Urothelium cell line (cell line): ENCODE measurements around the gene CMTM4.
"Not testable (repeated sequence)": the region's sequence is repeated elsewhere in the genome, so short reads cannot be mapped to it uniquely, and the experiment has no call there.

Source experiments
- DNase-seq: peaks from one replicate; pipeline ENCODE4 v3.0.0; 2011; ENCODE audit warnings: low spot score, mixed read lengths
- FAIRE-seq: peaks from 2 replicates; lab custom pipeline; 2011; peaks lifted over from hg19 to GRCh38; lab: Jason Lieb, UNC

The CMTM4 gene

DNA sequence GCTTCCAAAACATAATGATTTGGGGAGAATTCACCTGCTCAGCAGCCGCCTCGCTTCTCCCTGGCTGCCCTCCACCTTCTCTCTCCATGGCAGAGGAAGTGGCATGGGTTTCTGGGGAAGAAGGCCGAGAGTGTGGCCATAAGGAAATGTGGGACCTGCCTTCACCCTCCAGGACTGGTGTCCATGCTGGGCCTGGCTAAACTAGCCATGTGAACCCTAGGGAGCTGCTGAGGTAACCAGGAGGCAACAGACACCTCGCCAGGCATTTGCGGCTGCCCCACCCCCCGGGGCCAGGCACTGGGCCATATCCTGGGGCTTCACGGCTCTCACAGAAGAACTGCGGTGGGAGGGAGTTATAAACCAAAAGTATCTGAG lies 9.9 kb upstream of the CMTM4 start:
- FAIRE-seq (no peak), DNase-seq (peak; percentile 21)

DNA sequence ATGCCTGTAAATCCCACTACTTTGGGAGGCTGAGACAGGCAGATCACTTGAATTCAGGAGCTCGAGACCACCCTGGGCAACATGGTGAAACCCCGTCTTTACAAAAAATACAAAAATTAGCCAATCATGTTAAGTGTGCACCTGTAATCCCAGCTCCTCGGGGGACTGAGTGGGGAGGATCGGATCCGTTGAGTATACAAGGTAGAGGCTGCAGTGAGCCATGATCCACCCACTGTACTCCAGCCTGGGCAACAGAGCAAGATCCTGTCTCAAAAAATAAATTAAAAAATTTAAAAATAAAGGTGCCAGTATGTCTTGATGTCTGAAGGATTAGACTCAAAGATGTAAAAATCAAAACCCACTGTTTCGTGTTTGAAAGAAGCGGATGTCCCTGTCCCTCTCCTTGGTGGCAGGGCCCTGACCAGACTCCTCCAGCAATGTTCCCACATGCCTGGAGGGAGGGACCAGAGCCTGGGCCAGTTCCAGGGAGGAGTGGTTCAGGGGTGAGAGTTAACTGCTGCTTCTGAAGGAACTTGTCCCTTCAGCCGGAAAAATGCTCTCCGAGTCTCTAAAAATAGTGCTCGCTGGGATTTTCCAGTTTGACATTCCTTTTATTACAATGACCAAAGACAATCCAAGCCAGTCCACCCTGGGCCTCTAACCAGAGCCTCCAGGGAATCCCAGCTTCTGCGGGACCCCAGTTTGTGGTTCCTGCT lies 9.4 kb upstream of the CMTM4 start:
- FAIRE-seq (no peak), DNase-seq (peak; percentile 34)

DNA sequence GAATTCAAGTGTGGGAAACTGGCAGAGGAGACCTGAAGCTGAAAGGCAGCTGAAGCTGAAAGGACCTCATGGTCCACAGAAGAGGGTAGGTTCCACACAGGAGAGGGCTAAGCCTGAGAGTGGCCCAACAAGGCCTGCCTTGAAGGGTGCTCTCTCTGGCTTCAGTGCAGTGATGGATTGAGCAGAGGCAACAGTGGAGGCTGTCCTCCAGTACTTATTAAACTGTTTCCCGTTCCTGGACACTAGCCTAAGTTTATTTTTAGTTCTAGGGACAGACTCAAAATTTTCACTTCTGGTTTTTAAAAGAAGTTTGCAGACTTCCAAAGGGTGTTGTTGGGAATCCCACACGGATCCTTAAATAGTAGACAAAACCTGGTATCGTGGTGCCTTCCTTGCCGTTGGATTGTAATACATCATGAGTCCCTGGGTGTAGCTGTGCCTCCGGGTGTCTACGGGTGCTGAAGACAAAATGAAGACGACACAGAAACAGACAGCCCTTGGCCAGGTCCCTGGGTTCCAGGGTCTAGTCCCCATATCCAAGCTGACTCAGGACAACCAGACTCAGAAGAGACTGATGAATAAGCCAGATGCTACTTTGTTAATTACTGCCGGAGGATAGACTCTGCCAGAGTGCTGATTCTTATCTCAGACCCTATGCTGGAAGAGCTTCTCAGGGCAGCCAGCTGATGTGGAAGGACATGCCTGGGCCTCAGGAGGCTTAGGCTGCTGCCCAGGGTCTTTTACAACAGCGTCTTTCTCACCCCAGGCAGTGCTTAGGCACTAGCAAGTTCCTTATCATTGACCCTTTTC lies 7.1 kb upstream of the CMTM4 start:
- DNase-seq (no peak), FAIRE-seq (no peak)

DNA sequence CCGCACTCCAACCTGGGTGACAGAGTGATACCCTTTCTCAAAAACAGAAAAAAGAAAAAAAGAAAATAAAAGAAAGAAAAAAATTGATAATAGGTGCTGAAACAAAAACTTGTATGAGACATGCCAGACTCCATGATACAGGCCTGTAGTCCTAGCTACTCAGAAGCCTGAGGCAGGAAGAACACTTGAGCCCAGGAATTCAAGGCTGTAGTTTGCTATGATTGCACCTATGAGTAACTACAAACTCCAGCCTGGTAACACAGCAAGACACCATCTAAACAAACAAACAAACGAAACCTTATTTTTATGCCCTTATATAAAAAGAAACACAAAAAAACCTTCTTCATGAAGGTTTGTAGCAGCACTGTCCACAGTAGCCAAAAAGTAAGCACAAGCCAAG lies 5.0 kb upstream of the CMTM4 start:
- FAIRE-seq (no peak), DNase-seq (no peak)

DNA sequence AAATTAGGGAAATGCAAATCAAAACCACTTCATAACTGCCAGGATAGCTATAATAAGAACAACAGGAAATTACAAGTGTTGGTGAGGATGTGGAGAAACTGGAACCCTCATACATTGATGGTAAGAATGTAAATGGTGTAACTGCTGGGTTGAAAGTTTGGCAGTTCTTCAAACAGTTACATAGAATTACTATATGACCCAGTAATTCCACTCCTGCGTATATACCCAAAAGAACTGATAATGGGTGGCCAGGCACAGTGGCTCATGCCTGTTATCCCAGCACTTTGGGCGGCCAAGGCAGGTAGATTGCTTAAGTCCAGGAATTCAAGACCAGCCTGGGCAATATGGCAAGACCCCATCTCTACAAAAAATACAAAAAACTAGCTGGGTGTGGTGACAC lies 4.5 kb upstream of the CMTM4 start:
- FAIRE-seq (no peak), DNase-seq (no peak)

DNA sequence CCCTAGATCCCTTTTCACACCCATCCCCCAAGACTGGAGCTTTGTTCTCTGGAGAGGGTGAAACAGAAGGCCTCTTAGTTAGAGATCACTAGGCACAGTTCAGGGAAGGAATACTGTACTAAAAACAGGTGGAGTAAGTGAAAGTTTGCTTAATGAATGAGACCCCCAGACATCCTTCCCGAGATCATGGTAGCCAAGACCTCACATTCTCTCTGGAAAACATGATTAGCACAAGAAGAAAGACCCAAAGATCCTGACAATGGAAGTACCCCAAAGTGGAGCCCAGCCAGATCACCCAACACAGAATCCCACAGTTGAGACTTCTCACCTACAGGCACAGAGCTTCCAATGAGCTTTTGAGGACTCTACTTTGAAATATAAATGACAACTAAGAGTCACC lies 3.4 kb upstream of the CMTM4 start:
- FAIRE-seq: no peak
- DNase-seq: no peak

DNA sequence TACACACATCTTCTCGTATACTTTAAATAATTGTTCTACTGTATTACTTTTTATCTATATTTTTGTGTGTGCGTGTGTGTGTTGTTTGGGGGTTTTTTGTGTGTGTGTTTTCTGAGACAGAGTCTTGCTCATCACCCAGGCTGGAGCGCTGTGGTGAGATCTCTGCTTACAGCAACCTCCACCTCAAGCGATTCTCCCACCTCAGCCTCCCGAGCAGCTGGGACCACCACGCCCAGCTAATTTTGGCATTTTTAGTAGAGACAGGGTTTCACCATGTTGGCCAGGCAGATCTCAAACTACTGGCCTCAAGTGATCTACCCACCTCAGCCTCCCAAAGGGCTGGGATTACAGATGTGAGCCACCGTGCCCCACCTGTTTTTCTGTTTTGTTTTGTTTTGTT lies 1.5 kb upstream of the CMTM4 start:
- no peak for FAIRE-seq
- DNase-seq: no peak

DNA sequence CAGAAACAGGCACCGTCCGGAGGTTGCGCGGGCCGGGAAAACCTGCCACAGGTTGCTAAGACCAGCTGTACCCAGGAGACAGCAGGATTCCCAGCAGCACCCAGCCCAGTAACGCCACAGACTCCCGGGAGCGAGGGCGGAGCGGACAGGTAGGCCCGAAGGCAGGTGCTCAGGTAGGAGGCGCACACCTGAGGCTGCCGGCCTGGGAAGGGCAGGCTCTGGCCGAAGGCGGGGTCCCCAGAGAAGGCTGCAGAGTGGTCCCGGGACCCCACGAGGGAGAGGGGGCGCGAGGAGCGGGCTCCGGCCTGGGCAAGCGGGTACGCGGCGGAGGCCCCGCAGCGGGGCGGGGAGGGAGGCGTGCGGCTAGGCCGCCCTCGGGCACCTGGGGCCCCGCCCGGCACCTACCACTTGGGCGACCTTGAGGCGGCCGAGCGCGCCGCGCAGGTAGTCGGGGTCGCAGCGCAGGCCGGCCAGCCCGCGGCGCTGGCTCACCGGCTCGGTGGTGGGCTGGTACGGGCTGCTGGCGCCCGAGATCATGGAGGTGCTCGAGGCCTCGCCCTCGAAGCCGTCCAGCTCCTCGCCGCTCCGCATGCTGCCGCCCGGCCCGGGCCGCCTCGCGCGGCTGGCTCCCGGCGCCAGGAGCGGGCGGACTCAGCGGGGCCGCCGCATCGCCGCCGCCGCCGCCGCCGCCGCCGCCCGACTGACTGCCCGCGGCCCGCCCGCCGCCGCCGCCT lies 441 bp downstream of the CMTM4 start:
- DNase-seq: peak; percentile 26
- no peak for FAIRE-seq

DNA sequence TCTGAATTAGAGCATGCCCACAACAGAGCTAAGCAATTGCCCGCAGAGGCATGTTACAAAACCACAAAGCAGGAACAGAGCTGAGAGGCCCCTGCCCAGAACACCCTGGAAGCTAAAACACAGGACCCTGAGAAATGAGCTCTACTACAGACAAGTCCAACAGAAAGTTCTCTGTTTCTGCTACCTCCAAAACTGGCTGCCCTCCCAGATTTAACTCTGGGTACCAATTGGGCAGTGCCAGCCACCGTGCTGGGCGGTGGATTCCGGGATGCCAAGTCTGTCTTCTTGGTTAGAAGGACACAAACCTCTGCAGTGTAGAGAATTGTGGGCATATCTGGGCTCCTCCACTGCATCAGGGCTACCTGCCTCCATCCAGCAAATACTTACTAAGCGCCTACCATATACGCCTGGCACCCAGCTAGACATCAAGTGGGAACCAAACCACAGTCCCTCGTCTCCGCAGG lies 1.0 kb downstream of the CMTM4 start:
- FAIRE-seq: no peak
- DNase-seq: no peak

DNA sequence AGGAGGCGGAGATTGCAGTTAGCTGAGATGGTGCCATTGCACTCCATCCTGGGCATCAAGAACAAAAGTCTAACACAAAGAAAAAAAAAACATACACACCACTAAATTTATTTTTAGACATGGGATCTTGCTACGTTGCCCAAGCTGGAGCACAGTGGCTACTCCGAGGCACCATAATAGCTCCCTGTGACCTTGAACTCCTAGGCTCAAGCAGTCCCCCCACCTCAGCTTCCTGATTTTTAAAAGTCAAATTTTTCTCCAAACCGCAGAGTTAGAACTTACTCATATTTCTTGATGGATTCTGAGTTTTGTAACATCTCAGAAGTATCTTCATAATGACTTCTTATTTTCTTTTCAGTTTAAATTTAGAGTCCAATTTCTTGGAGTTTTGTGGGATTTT lies 3.4 kb downstream of the CMTM4 start:
- FAIRE-seq (no peak), DNase-seq (no peak)

DNA sequence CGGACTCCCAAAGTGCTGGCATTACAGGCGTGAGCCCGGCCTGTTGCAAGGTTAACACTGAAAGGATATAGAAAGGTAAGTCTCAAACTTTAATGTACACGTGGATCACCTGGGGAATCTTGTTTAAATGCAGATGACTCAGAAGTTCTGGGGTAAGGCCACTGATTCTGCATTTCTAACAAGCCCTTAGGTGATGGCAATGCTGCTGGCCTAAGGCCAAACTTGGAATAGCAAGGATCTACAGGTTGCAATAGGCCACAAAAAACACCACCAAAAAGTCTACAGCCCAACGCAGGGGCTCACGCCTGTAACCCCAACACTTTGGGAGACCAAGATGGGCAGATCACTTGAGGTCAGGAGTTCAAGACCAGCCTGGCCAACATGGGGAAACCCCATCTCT lies 4.2 kb downstream of the CMTM4 start:
- DNase-seq (no peak), FAIRE-seq (no peak)

DNA sequence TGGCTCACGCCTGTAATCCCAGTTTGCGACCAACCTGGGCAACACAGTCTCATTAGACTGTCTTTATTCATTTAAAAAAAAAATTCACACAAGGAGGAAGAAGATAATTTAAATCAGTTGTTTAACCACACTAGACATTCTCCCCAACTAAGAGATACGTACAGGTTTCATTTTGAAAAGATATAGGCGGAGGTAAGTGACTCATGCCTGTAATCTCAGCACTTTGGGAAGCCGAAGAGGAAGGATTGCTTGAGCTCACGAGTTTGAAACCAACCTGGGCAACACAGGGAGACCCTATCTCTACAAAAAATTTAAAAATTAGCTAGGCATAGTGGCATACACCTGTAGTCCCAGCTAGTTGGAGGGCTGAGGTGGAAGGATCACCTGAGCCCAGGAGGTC lies 5.3 kb downstream of the CMTM4 start:
- DNase-seq: no peak
- no peak for FAIRE-seq

DNA sequence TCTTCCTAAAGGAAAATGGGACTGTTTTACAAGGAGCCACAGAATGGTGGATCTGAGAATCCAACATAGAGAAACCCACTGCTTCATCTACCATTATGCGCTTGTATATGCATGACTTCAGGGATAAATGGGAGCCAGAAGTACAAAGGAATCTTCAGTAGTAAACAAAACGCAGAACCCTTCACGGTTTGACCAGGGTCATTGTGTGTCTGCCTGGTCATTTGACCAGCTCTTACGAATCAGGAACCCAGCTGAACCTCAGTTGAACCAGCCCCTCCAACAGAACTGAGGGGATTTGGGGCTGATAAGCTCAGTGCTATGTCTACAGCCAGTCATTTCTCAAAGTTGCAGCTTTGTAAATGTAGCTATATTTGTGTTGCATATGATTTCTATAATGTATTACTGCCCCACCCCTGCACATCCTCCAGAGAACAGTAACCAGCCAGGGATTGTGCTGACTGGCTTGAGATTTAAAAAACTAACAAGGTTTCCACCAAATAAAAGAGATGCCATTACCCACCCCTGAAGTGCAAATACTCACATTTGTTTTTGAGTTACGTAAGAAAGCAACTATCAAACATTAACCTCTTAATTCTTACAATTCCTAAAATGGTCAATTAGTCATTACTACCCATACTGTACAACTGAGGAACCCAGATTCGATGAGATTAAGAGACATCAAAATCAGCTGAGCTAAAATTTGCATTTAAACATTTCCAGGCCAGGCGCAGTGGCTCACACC lies 6.3 kb downstream of the CMTM4 start:
- FAIRE-seq (no peak), DNase-seq (no peak)

DNA sequence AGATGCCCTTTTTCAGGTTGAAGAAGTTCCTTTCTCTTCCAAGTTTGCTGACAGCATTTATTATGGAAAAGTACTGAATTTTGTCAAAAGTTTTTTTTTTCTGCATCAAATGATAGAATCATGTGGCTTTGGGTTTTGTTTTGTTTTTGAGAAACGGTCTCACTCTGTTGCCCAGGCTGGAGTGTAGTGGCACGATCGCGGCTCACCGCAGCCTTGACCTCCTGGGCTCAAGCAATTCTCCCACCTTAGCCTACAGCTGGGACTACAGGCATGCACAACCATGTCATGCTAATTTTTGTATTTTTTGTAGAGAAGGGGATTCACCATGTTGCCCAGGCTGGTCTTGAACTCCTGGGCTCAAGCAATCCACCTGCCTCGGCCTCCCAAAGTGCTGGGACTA lies 7.3 kb downstream of the CMTM4 start:
- FAIRE-seq: no peak

DNA sequence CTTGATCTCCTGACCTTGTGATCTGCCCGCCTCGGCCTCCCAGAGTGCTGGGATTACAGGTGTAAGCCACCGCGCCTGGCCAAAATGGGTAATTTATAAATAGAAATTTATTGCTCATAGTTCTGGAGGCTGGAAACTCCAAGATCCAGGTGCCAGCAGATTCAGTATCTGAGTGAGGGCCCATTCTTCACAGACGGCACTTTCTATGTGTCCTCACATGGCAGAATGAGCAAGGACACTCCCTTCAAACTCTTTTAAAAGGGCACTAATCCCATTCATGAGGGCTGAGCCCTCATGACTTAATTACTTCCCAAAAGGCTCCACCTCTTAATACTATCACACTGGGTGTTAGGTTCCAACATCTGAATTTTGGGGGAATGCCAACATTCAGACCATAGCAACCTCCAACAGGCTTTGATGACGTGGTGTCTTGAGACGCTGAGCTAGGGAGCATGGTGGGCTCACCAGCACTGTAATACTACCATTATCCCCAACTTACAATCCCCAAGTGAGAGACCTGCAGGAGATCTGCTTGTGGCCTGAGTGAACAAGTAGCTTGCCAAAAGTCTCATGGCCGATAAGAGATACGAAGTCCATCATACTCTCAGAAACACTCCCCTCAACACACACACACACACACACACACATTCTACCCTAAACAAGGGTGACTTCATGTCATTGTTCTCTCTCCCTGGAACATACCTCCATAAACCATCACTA lies 8.5 kb downstream of the CMTM4 start:
- FAIRE-seq (no peak), DNase-seq (no peak)

More for the DNA sequence above, 7.3 kb downstream of the CMTM4 start:
- no peak for DNase-seq

DNA sequence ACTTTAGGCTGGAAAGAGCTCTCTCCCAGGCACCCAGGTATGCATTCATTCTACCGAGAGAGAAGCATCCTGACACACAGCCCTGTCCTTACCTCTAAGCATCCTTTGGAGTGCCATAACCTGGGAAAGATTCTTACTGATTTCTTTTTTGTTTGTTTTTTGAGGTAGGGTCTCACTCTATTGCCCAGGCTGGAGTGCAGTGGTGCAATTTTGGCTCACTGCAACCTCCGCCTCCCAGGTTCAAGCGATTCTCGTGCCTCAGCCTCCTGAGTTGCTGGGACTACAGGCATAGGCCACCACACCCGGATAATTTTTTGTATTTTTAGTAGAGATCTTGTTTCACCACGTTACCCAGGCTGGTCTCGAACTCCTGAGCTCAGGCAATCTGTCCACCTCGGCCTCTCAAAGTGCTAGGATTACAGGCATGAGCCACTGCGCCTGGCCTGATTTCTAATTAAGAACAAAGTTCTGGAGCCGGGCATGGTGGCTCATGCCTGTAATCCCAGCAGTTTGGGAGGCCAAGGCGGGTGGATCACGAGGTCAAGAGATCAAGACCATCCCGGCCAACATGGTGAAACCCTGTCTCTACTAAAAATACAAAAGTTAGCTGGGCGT lies 10.9 kb downstream of the CMTM4 start:
- FAIRE-seq, DNase-seq: not testable (repeated sequence)

DNA sequence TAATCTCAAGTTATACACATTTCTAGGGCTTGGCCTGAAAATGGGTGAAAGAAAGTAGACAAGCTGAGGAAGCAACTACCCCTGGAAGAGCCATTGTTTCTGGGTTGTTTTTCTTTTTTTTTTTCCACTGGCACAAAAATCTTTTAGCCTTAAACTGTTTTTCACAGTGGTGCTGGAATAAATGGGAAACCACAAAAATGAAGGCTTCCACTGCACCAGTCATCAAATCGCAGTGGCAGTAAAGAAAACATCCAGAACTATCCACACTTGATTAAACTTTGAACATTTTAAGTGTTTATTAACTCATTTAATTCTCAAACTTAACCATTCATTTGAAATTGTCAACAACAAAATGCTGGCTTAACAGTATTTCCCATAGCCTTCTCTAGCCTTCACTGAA lies 14.3 kb downstream of the CMTM4 start:
- FAIRE-seq: no peak

DNA sequence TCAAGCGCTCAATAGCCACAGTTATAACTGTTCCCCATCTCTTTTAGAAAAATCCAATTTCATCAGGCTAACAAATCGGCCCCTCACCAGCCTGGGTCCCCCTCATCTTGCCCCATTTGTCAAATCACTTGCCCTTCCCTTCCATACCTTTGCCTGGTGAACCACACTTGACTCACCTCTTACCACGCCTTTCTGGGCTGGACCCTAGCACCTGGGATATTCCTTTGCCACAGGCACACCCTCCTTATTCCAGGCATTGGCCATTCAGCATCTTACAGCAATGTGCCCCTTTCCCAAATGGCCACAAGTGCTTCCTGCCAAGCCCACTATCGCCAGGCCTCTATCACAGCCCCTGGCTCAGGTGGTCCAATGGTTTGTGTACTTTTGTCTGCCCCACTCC lies 14.9 kb downstream of the CMTM4 start:
- DNase-seq: no peak
- no peak for FAIRE-seq

More for the DNA sequence above, 14.3 kb downstream of the CMTM4 start:
- no peak for DNase-seq

DNA sequence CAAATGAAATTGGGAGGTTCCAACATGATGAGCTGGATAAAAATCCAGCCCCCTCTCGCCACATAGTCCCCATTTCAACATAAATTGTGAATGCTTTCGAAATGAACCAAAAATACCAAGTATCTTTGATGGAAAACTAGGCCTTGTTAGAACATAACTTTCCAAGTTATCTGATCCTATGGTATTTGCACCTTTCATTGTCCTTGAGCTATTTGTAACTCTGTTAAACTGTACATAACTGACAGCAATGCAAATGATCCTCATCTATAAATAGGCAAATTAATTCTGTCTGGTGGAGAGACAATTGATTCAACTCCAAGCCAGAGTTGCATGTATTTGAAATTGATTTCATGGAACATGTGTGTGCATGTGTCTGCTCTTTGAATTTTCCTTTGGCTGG lies 18.2 kb downstream of the CMTM4 start:
- DNase-seq (no peak), FAIRE-seq (no peak)

DNA sequence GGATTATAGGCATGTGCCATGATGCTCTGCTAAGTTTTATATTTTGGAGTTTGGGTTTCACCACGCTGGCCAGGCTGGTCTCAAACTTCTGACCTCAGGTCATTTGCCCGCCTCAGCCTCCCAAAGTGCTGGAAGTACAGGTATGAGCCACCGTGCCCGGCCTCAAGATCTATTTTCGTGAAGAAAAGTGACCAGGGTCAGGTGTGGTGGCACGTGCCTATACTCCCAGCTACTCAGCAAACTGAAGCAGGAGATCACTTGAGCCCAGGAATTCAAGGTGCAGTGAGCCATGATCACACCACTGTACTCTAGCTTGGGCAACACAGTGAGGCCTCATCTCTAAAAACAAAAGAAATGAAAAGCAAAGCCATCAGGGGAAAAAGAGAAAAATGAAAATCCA lies 18.7 kb downstream of the CMTM4 start:
- DNase-seq (no peak), FAIRE-seq (no peak)
